Measurements from ENCODE around the gene ITPR1.

DNA sequence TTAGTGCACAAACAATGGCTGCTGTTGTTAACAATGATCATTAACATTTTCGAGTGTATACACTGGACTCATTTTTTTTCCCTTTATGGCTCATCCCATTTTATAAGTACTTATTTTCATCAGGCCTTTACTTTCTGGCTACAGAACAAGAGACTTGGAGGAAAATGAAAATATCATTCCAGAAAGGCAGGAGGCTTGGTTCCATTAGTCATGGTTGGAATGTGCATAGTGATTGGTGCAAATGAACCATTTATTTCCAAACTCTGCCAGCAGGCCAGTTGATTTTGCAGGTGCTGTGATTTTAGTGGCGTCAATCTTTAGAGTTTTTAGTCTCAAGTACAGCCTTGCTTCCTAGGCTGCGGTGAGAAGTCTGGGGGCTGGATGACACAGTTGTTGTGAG lies 151.8 kb downstream of the ITPR1 start:
- TF ChIP-seq, protein P1, sequence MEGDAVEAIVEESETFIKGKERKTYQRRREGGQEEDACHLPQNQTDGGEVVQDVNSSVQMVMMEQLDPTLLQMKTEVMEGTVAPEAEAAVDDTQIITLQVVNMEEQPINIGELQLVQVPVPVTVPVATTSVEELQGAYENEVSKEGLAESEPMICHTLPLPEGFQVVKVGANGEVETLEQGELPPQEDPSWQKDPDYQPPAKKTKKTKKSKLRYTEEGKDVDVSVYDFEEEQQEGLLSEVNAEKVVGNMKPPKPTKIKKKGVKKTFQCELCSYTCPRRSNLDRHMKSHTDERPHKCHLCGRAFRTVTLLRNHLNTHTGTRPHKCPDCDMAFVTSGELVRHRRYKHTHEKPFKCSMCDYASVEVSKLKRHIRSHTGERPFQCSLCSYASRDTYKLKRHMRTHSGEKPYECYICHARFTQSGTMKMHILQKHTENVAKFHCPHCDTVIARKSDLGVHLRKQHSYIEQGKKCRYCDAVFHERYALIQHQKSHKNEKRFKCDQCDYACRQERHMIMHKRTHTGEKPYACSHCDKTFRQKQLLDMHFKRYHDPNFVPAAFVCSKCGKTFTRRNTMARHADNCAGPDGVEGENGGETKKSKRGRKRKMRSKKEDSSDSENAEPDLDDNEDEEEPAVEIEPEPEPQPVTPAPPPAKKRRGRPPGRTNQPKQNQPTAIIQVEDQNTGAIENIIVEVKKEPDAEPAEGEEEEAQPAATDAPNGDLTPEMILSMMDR (conservative IDR thresholded peaks at IDR 0.05; ENCODE audit: low read depth in 2 of 2): no peak
- no peak for TF ChIP-seq EZH2 (IDR thresholded peaks at IDR 0.05; ENCODE audit: low read depth, unreplicated experiment)
- TF ChIP-seq POLR2AphosphoS5 (IDR thresholded peaks at IDR 0.05; ENCODE audit: low read depth): no peak
- TF ChIP-seq, protein P2, sequence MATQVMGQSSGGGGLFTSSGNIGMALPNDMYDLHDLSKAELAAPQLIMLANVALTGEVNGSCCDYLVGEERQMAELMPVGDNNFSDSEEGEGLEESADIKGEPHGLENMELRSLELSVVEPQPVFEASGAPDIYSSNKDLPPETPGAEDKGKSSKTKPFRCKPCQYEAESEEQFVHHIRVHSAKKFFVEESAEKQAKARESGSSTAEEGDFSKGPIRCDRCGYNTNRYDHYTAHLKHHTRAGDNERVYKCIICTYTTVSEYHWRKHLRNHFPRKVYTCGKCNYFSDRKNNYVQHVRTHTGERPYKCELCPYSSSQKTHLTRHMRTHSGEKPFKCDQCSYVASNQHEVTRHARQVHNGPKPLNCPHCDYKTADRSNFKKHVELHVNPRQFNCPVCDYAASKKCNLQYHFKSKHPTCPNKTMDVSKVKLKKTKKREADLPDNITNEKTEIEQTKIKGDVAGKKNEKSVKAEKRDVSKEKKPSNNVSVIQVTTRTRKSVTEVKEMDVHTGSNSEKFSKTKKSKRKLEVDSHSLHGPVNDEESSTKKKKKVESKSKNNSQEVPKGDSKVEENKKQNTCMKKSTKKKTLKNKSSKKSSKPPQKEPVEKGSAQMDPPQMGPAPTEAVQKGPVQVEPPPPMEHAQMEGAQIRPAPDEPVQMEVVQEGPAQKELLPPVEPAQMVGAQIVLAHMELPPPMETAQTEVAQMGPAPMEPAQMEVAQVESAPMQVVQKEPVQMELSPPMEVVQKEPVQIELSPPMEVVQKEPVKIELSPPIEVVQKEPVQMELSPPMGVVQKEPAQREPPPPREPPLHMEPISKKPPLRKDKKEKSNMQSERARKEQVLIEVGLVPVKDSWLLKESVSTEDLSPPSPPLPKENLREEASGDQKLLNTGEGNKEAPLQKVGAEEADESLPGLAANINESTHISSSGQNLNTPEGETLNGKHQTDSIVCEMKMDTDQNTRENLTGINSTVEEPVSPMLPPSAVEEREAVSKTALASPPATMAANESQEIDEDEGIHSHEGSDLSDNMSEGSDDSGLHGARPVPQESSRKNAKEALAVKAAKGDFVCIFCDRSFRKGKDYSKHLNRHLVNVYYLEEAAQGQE (IDR thresholded peaks at IDR 0.05; ENCODE audit: unreplicated experiment): no peak
- no peak for TF ChIP-seq EZH2phosphoT487 (IDR thresholded peaks at IDR 0.05; ENCODE audit: unreplicated experiment)
- no peak for TF ChIP-seq STAT1 (IDR thresholded peaks at IDR 0.05; ENCODE audit: unreplicated experiment)
- TF ChIP-seq CREB1 (CRISPR knock-in tag; IDR thresholded peaks at IDR 0.05; ENCODE audit: low read depth): no peak

Data from GM23338 (cell line).